8988T (cell line): ENCODE measurements around the gene TLR5.

Experiments
- DNase-seq: peaks from one replicate; pipeline ENCODE4 v3.0.0; 2011

TLR5 gene

GRCh38 chr1:223062177-223062576 lies 80.9 kb downstream of the TLR5 start:
- no peak for DNase-seq

- DNase-seq, result no peak
Measured at GRCh38 chr1:223059526-223059925, 83.5 kb downstream of the TLR5 start.
